GM18508 (cell line): ENCODE results near the gene TMEM52.

ENCODE experiments used
- ATAC-seq: cut with Tn5 transposase; IDR thresholded peaks from one replicate; pipeline ENCODE4 v1.9.1; 2021; ENCODE audit warnings: moderate number of reproducible peaks; ENCODE audit not compliant: insufficient read depth, unreplicated experiment

TMEM52 gene

GRCh38 chr1:1879942-1880341 is 39.1 kb downstream of the TMEM52 start:
- no peak for ATAC-seq

- ATAC-seq = no peak
Measured at GRCh38 chr1:1877865-1878436, 41.1 kb downstream of the TMEM52 start.

GRCh38 chr1:1876335-1876930 is 42.6 kb downstream of the TMEM52 start:
- ATAC-seq = no peak

GRCh38 chr1:1875932-1876331 is 43.1 kb downstream of the TMEM52 start:
- ATAC-seq = no peak

- no peak for ATAC-seq
Measured at GRCh38 chr1:1874901-1875300, 44.2 kb downstream of the TMEM52 start.

- no peak for ATAC-seq
Measured at GRCh38 chr1:1873186-1873585, 45.9 kb downstream of the TMEM52 start.

GRCh38 chr1:1872329-1872994 is 46.6 kb downstream of the TMEM52 start:
- ATAC-seq = no peak

- no peak for ATAC-seq
Measured at GRCh38 chr1:1869469-1869868, 49.6 kb downstream of the TMEM52 start.
